ENCODE data around the gene ACTBL2. TPM values are rescaled to one million over a fixed set of nuclear protein-coding genes. Genes with fewer than 3 reads are reported as not detected.

ACTBL2 gene
- total RNA-seq, 1 experiment from 2014 or later: not detected

- Mint-ChIP-seq H3K27me3 (ENCODE audit: low read depth) (no peaks in the 10 kb centered on the region; the same call in 1 of the 2 replicates), H3K4me3 (no peak overlapping the region), H3K4me1 (no peaks in the 10 kb centered on the region), H3K9me3 (no peaks in the 10 kb centered on the region), H3K36me3 (no peaks in the 10 kb centered on the region), H3K27ac (no peak overlapping the region)
- CTCF ChIA-PET: interaction anchor here (1.5 kb wide), 1 partner anchor 144 kb away, joined by 3 read pairs; no protein-coding TSS in a partner anchor
- no peak for DNase-seq (ENCODE audit: low spot score)
- TF ChIP-seq ELF4 (CRISPR knock-in tag; IDR thresholded peaks at IDR 0.05; ENCODE audit: low read depth) (no peak), ZNF263 (CRISPR knock-in tag; IDR thresholded peaks at IDR 0.05; ENCODE audit: low read depth) (no peak), NFATC4 (CRISPR knock-in tag; IDR thresholded peaks at IDR 0.05) (no peak), FOXP1 (CRISPR knock-in tag; IDR thresholded peaks at IDR 0.05; ENCODE audit: borderline replicate concordance) (no peak), ZNF671 (CRISPR knock-in tag; IDR thresholded peaks at IDR 0.05) (no peak), IRF2 (CRISPR knock-in tag; IDR thresholded peaks at IDR 0.05; ENCODE audit: borderline replicate concordance, low read depth) (no peak), ETV6 (CRISPR knock-in tag; IDR thresholded peaks at IDR 0.05) (no peak), GRHL2 (CRISPR knock-in tag; IDR thresholded peaks at IDR 0.05; ENCODE audit: insufficient replicate concordance, severe bottlenecking) (no peak), ZMAT4 (CRISPR knock-in tag; IDR thresholded peaks at IDR 0.05) (no peak), MYBL2 (CRISPR knock-in tag; IDR thresholded peaks at IDR 0.05) (no peak), TP53 (CRISPR knock-in tag; IDR thresholded peaks at IDR 0.05) (no peak), ATF1 (CRISPR knock-in tag; IDR thresholded peaks at IDR 0.05) (no peak), ZNF532 (CRISPR knock-in tag; IDR thresholded peaks at IDR 0.05; ENCODE audit: borderline replicate concordance) (no peak), ZNF416 (CRISPR knock-in tag; IDR thresholded peaks at IDR 0.05) (no peak), NR3C1 (CRISPR knock-in tag; conservative IDR thresholded peaks at IDR 0.05; ENCODE audit: low read depth) (no peak), ERG (CRISPR knock-in tag; IDR thresholded peaks at IDR 0.05) (no peak), GTF2I (CRISPR knock-in tag; conservative IDR thresholded peaks at IDR 0.05) (no peak), SP1 (CRISPR knock-in tag; conservative IDR thresholded peaks at IDR 0.05) (no peak), HMGXB4 (CRISPR knock-in tag; IDR thresholded peaks at IDR 0.05) (no peak)
- ATAC-seq: no peak
- POLR2A ChIA-PET: no interaction called here
Observed at GRCh38 chr5:57441557-57441956, 41.1 kb downstream of the ACTBL2 start.

- POLR2A ChIA-PET: no interaction called here
- Mint-ChIP-seq H3K36me3 (no peaks in the 10 kb centered on the region), H3K27ac (no peak overlapping the region), H3K4me3 (no peak overlapping the region), H3K9me3 (no peaks in the 10 kb centered on the region), H3K4me1 (no peaks in the 10 kb centered on the region), H3K27me3 (ENCODE audit: low read depth) (no peaks in the 10 kb centered on the region)
- no peak for TF ChIP-seq JAZF1 (CRISPR knock-in tag; IDR thresholded peaks at IDR 0.05)
- no peak for TF ChIP-seq MXD4 (CRISPR knock-in tag; IDR thresholded peaks at IDR 0.05; ENCODE audit: borderline replicate concordance)
- TF ChIP-seq ZNF138 (CRISPR knock-in tag; conservative IDR thresholded peaks at IDR 0.05): no peak
- TF ChIP-seq ZSCAN18 (CRISPR knock-in tag; IDR thresholded peaks at IDR 0.05): no peak
- no peak for TF ChIP-seq GABPB1 (CRISPR knock-in tag; IDR thresholded peaks at IDR 0.05)
- TF ChIP-seq TP53 (CRISPR knock-in tag; IDR thresholded peaks at IDR 0.05): no peak
- no peak for TF ChIP-seq ZBTB21 (CRISPR knock-in tag; IDR thresholded peaks at IDR 0.05; ENCODE audit: borderline replicate concordance)
- ATAC-seq (no peak), DNase-seq (ENCODE audit: low spot score) (no peak)
- CTCF ChIA-PET: interaction anchor here (1.6 kb wide), 1 partner anchor 141 kb away, joined by 3 read pairs; no protein-coding TSS in a partner anchor
Observed at GRCh38 chr5:57439601-57440000, 43.0 kb downstream of the ACTBL2 start.

Data from WTC11 (cell line).